CD14-positive monocyte (primary cell): Measurements from ENCODE around the gene ITPR2. TPM values are rescaled to one million over a fixed set of nuclear protein-coding genes. Genes with fewer than 3 reads are reported as not detected.
A peak's percentile ranks its signal among the peaks of the same experiment; 100 is the strongest.

Experiments
- DNase-seq, 3 donors: peaks; one replicate each; pipeline ENCODE4 v3.0.0-alpha.2; 2011 to 2022
- H2AFZ ChIP-seq: 2 replicates; pipeline ENCODE4 v1.6.0; 2012; ENCODE audit warnings: mild to moderate bottlenecking, low read depth, low read length, inconsistent platforms; ENCODE audit not compliant: insufficient read depth, poor library complexity, severe bottlenecking
- H3K27ac ChIP-seq, 2 donors: 1 replicate in 1 of 2; 2 replicates in 1 of 2; pipeline ENCODE4 v1.5.1; 2012 to 2013; ENCODE audit warnings: low read length in 2 of 2, control low read depth in 1 of 2, inconsistent platforms in 1 of 2, low read depth in 1 of 2, mild to moderate bottlenecking in 1 of 2
- H3K27me3 ChIP-seq, 2 donors: one replicate each; pipeline versions ENCODE4 v1.6.0 to v1.6.1; 2011 to 2013; ENCODE audit warnings: low read length in 2 of 2; ENCODE audit not compliant: control insufficient read depth in 2 of 2, insufficient read depth in 2 of 2
- H3K36me3 ChIP-seq, 2 donors: replicated peaks in 1 of 2; 1 replicate in 1 of 2; 2 replicates in 1 of 2; pipeline versions ENCODE4 v1.5.1 to v1.6.1; 2012 to 2013; ENCODE audit warnings: low read length in 2 of 2, control low read depth in 1 of 2, inconsistent platforms in 1 of 2, mild to moderate bottlenecking in 1 of 2; ENCODE audit not compliant: insufficient read depth in 2 of 2, control insufficient read depth in 1 of 2
- H3K4me1 ChIP-seq, 2 donors: 1 replicate in 1 of 2; 2 replicates in 1 of 2; pipeline versions ENCODE4 v1.5.1 to v1.6.1; 2012 to 2013; ENCODE audit warnings: low read length in 2 of 2, control low read depth in 1 of 2, inconsistent platforms in 1 of 2, mild to moderate bottlenecking in 1 of 2, moderate library complexity in 1 of 2; ENCODE audit not compliant: insufficient read depth in 2 of 2, control insufficient read depth in 1 of 2
- H3K4me2 ChIP-seq: replicated peaks from 2 replicates; pipeline ENCODE3; 2012; ENCODE audit warnings: low read length, moderate library complexity, mild to moderate bottlenecking; ENCODE audit not compliant: poor library complexity, severe bottlenecking; ENCODE audit errors: extremely low read depth
- H3K4me3 ChIP-seq, 3 experiments: fragments of 200-600 bp in 1 of 3; sonication (generic) in 1 of 3; replicated peaks in 1 of 3; 1 replicate in 2 of 3; 2 replicates in 1 of 3; pipeline ENCODE4 v1.5.1; 2011 to 2013; ENCODE audit warnings: low read length in 3 of 3, mild to moderate bottlenecking in 3 of 3, control low read depth in 2 of 3, low read depth in 2 of 3, inconsistent platforms in 1 of 3, moderate library complexity in 1 of 3
- H3K79me2 ChIP-seq: 2 replicates; pipeline ENCODE4 v1.6.0; 2012; ENCODE audit warnings: mild to moderate bottlenecking, control low read depth, inconsistent platforms, low read length, moderate library complexity; ENCODE audit not compliant: insufficient read depth
- H3K9ac ChIP-seq: 2 replicates; pipeline ENCODE4 v1.6.0; 2017; ENCODE audit warnings: low read length, mild to moderate bottlenecking; ENCODE audit not compliant: insufficient read depth, poor library complexity, severe bottlenecking
- H3K9me3 ChIP-seq, 2 donors: replicated peaks in 1 of 2; 1 replicate in 1 of 2; 2 replicates in 1 of 2; pipeline versions ENCODE4 v1.5.1 to v1.6.1; 2012 to 2013; ENCODE audit warnings: low read length in 2 of 2, control low read depth in 1 of 2; ENCODE audit not compliant: control insufficient read depth in 1 of 2, insufficient read depth in 1 of 2
- H4K20me1 ChIP-seq: 2 replicates; pipeline ENCODE4 v1.6.0; 2012; ENCODE audit warnings: mild to moderate bottlenecking, low read length, control low read depth, moderate library complexity; ENCODE audit not compliant: insufficient read depth
- H3K27ac Mint-ChIP-seq, 7 donors: one replicate each; pipeline ENCODE4 v1.8.0; 2020; ENCODE audit warnings: mild to moderate bottlenecking in 7 of 7, mixed read lengths in 7 of 7, moderate library complexity in 6 of 7, inconsistent platforms in 2 of 7
- H3K27me3 Mint-ChIP-seq, 3 donors: one replicate each; pipeline ENCODE4 v1.8.0; 2021 to 2022; ENCODE audit warnings: low read depth in 3 of 3, mild to moderate bottlenecking in 3 of 3, mixed read lengths in 3 of 3, moderate library complexity in 3 of 3, inconsistent platforms in 1 of 3
- H3K36me3 Mint-ChIP-seq, 2 donors: one replicate each; pipeline ENCODE4 v1.8.0; 2020; ENCODE audit warnings: mixed read lengths in 2 of 2, inconsistent platforms in 1 of 2, mild to moderate bottlenecking in 1 of 2
- H3K4me1 Mint-ChIP-seq: one replicate; pipeline ENCODE4 v1.8.0; 2020; ENCODE audit warnings: mild to moderate bottlenecking, mixed read lengths
- H3K4me3 Mint-ChIP-seq, 2 donors: one replicate each; pipeline ENCODE4 v1.8.0; 2020; ENCODE audit warnings: mild to moderate bottlenecking in 2 of 2, mixed read lengths in 2 of 2, moderate library complexity in 1 of 2
- H3K9me3 Mint-ChIP-seq, 7 donors: one replicate each; pipeline ENCODE4 v1.8.0; 2020 to 2022; ENCODE audit warnings: mixed read lengths in 7 of 7, mild to moderate bottlenecking in 6 of 7, moderate library complexity in 6 of 7, inconsistent platforms in 2 of 7
- CTCF ChIP-seq: fragments of 200-600 bp; IDR thresholded peaks from one replicate; pipeline ENCODE4 v1.8.0; 2022; ENCODE audit warnings: antibody characterized with exemption, mild to moderate bottlenecking
- WGBS: methylation state at CpG from one replicate; pipeline ENCODE4 v1.1.5; 2013; ENCODE audit warnings: missing lambda C conversion rate; ENCODE audit not compliant: insufficient coverage; 5-methylcytosine and 5-hydroxymethylcytosine counted together
- intact Hi-C, 2 donors: fragments of 100-400 bp; cut with micrococcal nuclease; formaldehyde crosslinking; loops; one replicate each; pipeline versions ENCODE4 v1.15.0 to v1.15.1; 2023
- polyA plus RNA-seq, 3 donors: library from polyadenylated mRNA; depleted of rRNA in 1 of 3; unstranded in 2 of 3; stranded (reverse) in 1 of 3; fragments of 300-500 nt in 2 of 3; fragments of >200 nt in 1 of 3; fragmentation: Illumina TruSeq in 2 of 3; gene quantifications; 1 replicate in 2 of 3; 2 replicates in 1 of 3; pipeline ENCODE4 v1.2.3, GENCODE V29; 2012 to 2021

The ITPR2 gene
- polyA plus RNA-seq, 3 donors: 2.7 to 6.4 (median 5.7) TPM

GRCh38 chr12:26410689-26411088 is 422.3 kb downstream of the ITPR2 start:
- H2AFZ ChIP-seq: no peak overlapping the region
- DNase-seq: no peak
- H3K79me2 ChIP-seq: no peaks in the 10 kb centered on the region
- no peaks in the 10 kb centered on the region for H3K27me3 ChIP-seq
- peaks cover 4 to 60% of the 10 kb centered on the region in 2 donors for H3K36me3 ChIP-seq
- H3K27ac ChIP-seq: no peak overlapping the region
- Mint-ChIP-seq H3K4me3 (no peak overlapping the region), H3K27me3 (no peaks in the 10 kb centered on the region), H3K4me1 (no peaks in the 10 kb centered on the region), H3K36me3 (peaks cover 40 to 45% of the 10 kb centered on the region in 2 donors), H3K27ac (no peak overlapping the region), H3K9me3 (no peaks in the 10 kb centered on the region)
- H4K20me1 ChIP-seq: no peaks in the 10 kb centered on the region
- no peak overlapping the region for H3K4me3 ChIP-seq
- TF ChIP-seq CTCF: no peak
- WGBS: no CpG with 5 or more reads among the region's 1 CpG
- intact Hi-C loops: no loop called here
- no peaks in the 10 kb centered on the region for H3K4me1 ChIP-seq
- H3K4me2 ChIP-seq: no peak overlapping the region
- no peaks in the 10 kb centered on the region for H3K9me3 ChIP-seq
- no peak overlapping the region for H3K9ac ChIP-seq

GRCh38 chr12:26406813-26407212 is 426.2 kb downstream of the ITPR2 start:
- no peaks in the 10 kb centered on the region for H3K27me3 ChIP-seq
- no peak for DNase-seq
- Mint-ChIP-seq H3K27me3 (no peaks in the 10 kb centered on the region), H3K36me3 (peaks cover 25 to 28% of the 10 kb centered on the region in 2 donors), H3K4me1 (no peaks in the 10 kb centered on the region), H3K9me3 (no peaks in the 10 kb centered on the region), H3K4me3 (no peak overlapping the region), H3K27ac (peak overlapping the region in 1 of 7 donors; percentile 21)
- no peak overlapping the region for H3K4me2 ChIP-seq
- intact Hi-C loops: no loop called here
- H3K4me3 ChIP-seq: no peak overlapping the region
- H3K79me2 ChIP-seq: no peaks in the 10 kb centered on the region
- no peaks in the 10 kb centered on the region for H3K9me3 ChIP-seq
- no peak overlapping the region for H3K27ac ChIP-seq
- H3K4me1 ChIP-seq: no peaks in the 10 kb centered on the region
- no peak overlapping the region for H2AFZ ChIP-seq
- TF ChIP-seq CTCF: no peak
- no CpG with 5 or more reads among the region's 2 CpGs for WGBS
- H4K20me1 ChIP-seq: no peaks in the 10 kb centered on the region
- peaks cover 4 to 56% of the 10 kb centered on the region in 2 donors for H3K36me3 ChIP-seq
- H3K9ac ChIP-seq: no peak overlapping the region
